Raji (cell line): ENCODE results near the gene MRPL4.

ENCODE experiments used
- POLR2A ChIP-seq: IDR thresholded peaks from 2 replicates; pipeline ENCODE4 v1.6.1; 2011; ENCODE audit warnings: low read depth, low read length, control low read depth; ENCODE audit not compliant: insufficient read depth

The MRPL4 gene

DNA sequence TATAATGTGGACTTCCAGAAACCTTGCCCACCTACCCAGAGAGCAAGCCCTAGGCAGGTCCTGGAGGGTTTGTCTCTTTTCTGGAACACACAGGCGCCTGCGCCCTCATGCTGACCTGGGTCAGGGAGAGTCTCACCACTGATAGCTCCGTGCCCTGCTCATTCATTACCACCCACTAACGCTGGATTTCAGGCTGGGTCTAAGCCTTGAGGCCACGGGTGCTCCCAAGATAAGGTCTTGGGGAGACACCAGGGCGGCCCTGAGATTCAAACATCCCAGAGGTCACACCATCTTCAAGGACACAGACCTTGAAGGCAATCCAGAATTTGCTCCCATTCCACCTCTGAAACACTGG is 26.0 kb upstream of the MRPL4 start:
- TF ChIP-seq POLR2A: no peak

DNA sequence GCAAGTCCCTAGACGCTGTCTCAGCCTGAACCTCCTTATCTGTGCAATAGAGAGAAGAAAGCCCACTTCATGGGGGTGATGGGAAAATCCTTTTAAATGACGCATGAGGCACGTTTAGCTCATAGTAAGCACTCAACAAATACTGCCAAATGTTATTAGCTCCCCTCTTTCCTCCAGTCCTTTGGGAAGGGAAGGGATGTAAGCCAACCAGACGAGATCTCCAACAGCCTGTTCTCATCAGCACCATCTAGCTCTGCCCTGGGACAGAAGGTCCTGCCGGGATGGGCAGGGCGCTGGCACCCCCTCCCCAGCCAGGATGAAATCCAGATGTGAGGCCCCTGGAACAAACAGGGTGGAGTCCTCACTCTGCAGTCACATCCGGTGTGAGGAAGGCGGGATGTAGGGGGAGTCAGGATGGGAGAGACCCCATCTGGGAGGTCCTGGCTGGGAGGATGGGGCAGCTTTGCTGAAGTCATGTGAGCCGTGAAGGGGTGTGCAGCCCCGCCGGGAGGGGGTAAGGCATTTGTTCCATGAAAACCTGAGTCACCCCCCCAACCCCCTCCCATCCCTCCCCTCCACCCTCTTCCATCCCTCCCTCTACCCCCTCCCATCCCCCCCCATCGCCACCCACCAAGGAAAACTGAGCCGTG is 25.5 kb upstream of the MRPL4 start:
- TF ChIP-seq POLR2A: no peak

DNA sequence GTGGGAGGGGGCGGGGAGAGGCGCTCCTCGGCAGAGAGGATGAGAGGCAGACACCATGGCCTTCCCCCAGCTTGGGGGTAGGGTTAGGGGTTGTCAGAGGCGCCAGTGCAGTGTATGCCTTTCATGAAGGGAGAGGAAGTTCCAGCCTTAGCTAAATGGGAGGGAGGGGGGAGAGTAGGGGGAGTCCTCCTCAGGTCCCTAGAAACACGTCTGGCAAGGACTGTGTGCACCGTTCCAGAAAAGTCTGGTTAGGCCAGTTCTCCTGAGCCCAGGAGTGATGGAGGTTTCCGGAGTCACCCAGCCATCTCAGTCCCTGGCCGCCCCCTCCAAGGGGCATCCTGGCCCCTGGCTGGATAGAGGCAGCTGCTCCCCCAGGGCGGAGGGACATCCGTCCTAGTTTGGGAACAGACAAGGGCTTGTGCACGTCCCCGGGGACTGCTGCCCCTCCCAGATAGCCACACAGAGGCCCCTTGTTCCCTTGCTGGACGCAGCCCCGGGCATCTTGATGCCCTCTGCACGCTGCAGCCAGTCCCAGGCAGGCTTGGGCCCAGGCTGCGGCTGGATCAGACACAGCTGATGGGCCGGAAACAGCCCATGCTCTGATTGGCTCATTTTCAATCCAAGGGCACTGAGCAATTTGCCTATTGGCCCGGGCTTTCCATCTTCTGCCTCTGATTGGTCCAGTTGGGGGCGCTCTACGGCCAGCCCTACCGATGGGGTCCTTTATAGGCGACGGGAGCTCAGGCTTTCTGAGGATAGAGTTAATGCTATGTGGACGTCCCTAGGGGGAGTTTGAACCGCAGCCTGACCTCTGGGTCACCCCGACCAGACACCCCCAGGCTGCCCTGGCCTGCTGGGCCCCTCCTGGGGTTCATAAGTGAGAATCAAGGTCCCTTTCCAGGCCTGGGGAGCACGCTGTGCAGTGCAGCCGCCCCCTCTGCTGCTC is 24.7 kb upstream of the MRPL4 start:
- no peak for TF ChIP-seq POLR2A

DNA sequence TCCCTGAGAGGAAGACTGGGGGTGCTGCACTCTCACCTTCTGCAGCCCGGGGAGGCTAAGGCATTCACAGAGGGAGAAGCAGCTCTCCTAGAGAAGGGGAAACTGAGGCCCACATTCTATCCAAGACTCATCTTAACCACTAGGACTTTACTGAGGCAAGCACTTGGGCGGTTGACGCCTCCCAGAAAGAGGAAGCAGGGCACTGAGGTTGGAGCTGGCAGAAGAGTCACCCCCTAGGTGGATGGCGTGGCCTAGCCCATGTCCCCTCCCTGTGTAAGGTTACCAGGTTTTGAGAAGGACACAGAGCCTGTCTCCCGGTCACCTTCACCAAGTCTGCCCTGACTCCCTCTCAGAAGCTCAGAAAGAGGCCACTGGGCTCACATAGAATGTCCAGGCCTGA is 23.6 kb upstream of the MRPL4 start:
- no peak; the same call in 1 of the 2 replicates for TF ChIP-seq POLR2A

DNA sequence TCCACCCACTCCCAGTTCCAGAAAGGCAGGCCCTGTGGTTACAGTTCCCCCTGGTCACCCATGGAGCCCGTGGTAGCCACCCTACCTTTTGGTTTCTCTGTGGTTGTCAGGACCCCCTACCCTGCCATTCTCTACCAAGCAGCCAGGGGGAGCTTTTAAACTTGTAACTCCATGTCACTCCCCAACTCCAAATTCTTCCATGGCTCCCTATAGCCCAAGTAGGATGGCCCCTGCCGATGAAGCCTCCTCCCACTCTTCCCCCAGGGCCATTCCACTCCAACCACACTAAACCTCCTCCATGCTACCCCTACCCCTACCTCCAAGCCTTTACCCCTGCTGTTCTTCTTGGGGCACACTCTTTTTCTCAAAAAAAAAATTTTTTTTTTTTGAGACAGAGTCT is 23.1 kb upstream of the MRPL4 start:
- no peak; the same call in 1 of the 2 replicates for TF ChIP-seq POLR2A

DNA sequence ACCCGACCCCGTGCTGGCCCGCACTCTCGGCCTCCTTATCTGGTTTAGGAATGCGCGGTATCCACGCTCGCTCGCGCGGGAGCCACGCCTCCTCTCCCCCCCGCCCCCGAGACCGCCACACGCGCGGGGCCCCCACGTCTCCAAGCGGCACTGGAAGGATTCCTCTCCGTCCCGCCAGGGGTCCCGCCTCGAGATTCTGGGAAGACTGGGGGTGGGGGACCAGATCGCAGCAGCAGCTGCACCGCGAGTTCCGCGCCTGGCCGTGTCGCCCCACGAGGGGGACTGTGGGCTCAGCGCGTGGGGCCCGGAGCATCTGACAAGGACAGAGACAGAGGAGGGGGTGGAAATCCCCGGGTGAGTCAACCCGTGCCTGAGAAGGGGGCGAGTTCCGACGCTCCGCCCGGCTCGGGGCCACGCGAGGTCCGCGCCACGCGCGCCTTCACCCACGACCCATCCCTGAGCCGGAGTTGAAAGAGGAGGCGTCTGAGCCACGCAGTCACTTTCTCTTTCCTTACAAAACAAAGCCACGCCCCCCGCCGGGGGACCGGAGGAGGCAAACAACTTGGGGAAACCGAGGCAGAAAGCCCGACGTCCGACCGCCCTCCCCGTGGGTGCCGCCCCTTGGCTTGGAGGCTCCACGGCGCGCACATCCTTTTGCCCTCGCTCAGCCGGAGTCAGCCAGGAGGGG is 21.7 kb upstream of the MRPL4 start:
- TF ChIP-seq POLR2A: no peak; the same call in none of the 2 replicates

DNA sequence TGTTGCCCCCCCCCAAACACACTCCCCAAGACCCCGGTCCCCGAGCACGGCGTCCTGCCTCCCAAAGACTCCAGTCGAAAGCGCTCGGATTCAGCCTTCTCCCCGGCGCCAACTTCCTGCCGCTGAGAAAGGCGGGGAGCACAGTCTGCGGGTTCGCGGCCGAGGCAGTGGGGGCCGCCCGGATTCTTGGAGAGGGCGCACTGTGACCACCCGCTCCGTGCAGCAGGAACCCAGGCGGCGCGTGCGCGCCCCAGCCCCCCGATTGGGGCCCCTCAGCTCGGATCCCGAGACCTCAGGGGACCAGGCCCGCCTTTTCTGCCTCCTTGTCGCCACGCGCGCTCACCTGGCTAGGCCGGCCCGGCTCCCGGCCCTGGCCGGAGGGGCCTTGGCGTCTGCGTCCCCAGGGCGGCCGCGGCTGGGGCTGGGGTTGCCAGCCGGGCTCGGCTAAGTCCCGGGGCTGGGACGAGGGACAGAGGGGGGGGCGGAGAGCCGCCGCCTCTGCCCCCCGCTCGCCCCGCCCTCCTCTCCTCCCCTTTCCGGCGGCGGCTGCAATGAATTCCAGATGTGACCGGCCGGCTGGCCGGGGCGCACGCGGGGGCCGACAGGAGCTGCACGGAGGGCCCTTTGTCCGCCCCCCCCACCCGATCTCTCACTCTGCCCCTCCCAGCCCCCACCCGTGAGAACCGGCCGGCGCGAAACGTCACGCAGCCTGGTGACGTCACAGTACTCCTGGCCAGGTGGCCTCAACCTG is 21.0 kb upstream of the MRPL4 start, which contains the start of gene S1PR2:
S1PR2 (minus strand) TSS at position 471 of the 751 bp plus-strand sequence. CDS start 6,426 bp downstream, outside the sequence.
- peak; percentile 70 for TF ChIP-seq POLR2A

DNA sequence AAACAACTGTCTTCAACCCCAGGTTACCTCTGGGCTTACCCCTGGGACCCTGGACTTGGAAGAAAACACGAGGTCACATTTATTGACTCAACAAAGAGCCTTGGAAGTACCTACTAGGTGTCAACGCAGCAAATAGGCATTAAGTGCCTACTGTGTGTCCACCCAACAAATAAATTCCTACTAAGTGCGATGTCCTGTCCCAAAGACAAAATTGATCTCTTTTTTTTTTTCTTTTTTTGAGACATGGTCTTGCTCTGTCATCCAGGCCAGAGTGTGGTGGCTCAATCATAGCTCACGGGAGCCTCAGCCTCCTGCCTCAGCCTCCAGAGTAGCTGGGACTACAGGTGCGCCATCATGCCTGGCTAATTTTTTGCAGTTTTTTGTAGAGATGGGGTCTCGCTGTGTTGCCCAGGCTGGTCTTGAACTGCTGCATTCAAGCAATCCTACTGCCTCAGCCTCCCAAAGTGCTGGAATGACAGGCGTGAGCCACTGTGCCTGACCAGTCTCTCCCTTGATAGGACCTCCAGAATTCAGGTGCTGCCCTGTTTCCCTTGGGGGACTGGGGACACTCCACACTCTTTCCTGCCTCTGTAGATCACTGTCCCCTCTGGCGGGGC is 20.3 kb upstream of the MRPL4 start:
- no peak; the same call in 1 of the 2 replicates for TF ChIP-seq POLR2A

DNA sequence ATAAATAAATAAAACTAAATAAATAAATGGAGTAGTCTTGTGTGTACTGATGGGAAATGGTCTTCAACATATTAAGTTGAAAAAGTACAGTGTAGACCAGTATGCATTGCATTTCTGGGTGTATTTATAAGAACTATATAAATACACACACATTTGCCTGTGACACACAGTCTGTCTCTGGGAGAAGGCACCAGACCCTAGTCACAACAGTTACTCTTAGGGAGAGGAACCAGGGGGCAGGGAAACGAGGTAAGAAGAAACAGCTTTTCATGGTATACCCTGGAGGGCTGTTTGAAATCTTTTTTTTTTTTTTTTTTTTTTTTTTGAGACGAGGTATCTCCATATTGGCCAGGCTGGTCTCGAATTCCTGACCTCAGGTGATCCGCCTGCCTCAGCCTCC is 18.1 kb upstream of the MRPL4 start:
- 0 out of 2 replicates have a peak, but pooled peaks have one; percentile 12 for TF ChIP-seq POLR2A

DNA sequence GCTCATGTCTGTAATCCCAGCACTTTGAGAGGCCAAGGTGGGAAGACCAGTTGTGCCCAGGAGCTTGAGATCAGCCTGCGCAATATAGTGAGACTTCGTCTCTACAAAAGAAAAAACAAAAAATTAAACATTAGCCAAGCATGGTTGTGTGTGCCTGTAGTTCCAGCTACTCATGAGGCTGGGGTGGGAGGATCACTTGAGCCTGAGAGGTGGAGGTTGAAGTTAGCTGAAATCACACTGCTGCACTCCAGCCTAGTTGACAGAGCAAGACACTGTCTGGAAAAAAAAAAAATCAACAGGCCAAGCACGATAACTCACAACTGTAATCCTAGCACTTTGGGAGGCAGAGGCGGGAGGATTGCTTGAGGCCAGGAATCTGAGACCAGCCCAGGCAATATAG is 17.0 kb upstream of the MRPL4 start:
- TF ChIP-seq POLR2A: peak; percentile 55

DNA sequence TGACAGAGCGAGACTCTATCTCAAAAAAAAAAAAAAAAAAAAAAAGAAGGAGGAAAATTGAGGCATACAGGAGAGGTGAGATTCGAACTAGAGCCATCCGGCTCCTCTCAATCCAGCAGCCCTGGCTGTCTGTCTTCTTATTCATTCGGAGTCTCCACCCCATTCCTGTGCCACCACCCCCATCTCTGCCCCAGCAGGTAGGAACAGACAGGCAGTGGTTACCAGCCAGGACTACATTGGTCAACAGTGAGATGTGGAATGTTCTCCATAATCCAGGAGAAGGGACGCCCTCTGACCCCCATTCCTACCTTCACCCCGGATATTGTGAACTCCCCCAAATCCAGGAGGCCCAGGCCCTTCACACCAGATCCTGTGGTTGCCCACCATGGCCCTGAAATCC is 14.3 kb upstream of the MRPL4 start:
- peak; percentile 24; the same call in 1 of the 2 replicates for TF ChIP-seq POLR2A

DNA sequence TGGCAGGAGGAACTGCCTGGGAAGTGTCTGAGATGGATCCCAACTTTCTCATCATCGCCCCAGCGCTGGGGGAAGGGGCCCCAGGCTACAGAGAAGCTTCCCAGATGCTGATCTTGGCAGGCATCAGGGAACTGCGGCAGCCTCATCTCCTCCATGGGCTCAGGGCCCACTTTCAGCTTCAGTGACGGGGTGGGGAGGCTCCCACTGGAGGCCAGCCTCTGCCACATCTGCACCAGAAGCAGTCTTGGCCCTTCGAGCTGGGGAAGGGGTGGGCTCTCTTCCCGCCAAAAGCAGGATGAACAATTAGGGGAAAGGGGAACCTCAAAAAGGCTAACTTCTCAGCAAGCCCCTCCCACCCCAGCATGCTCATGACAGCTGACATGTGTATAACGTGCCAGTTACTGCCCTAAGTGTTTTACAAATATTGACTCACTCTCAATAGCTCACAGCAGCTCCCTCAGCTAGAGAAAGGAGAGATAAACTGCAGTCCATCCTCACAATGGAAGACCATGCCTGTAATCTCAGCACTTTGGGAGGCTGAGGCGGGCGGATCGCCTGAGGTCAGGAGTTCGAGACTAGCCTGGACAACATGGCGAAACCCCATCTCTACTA is 13.7 kb upstream of the MRPL4 start:
- TF ChIP-seq POLR2A: peak; percentile 20; the same call in 1 of the 2 replicates

DNA sequence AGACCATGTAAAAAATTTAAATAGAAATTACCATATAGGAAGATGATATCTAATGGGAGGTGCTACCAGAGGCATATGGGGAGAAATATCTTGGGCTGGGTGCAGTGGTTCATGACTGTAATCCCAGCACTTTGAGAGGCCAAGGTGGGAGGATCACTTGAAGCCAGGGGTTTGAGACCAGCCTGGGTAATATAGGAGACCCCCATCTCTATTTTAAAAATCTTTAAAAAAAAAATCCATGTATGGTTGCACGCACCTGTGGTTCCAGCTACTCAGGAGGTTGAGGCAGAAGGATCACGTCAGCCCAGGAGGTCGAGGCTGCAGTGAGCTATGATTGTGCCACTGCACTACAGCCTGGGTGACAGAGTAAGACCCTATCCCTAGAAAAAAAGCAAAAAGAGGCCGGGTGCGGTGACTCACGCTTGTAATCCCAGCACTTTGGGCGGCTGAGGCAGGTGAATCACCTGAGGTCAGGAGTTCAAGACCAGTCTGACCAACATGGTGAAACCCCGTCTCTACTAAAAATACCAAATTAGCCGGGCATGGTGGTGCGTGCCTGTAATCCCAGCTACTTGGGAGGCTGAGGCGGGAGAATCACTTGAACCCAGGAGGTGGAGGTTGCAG is 10.1 kb upstream of the MRPL4 start:
- TF ChIP-seq POLR2A: 0 out of 2 replicates have a peak, but pooled peaks have one; percentile 39
